Amniotic epithelial cell (primary cell): ENCODE results near the gene CDK18.
A peak's percentile ranks its signal among the peaks of the same experiment; 100 is the strongest.

ENCODE experiments used
- DNase-seq: peaks from one replicate; pipeline ENCODE4 v3.0.0-alpha.2; 2010; ENCODE audit warnings: low read depth

Gene CDK18

GRCh38 chr1:205523891-205524793 lies 19.7 kb downstream of the CDK18 start:
- peak; percentile 54 for DNase-seq

- no peak for DNase-seq
These were observed 20.3 kb downstream of the CDK18 start for GRCh38 chr1:205524794-205525101.

- no peak for DNase-seq
These were observed 21.2 kb downstream of the CDK18 start for GRCh38 chr1:205525495-205526285.

GRCh38 chr1:205526431-205526830 lies 22.0 kb downstream of the CDK18 start:
- DNase-seq: no peak

GRCh38 chr1:205527931-205528330 lies 23.5 kb downstream of the CDK18 start:
- DNase-seq: no peak

- DNase-seq: no peak
These were observed 24.0 kb downstream of the CDK18 start for GRCh38 chr1:205528446-205528886.

- peak; percentile 25 for DNase-seq
These were observed 24.7 kb downstream of the CDK18 start for GRCh38 chr1:205528887-205529825.

- DNase-seq: no peak
These were observed 25.6 kb downstream of the CDK18 start for GRCh38 chr1:205530116-205530515.

GRCh38 chr1:205531191-205532025 lies 26.9 kb downstream of the CDK18 start:
- no peak for DNase-seq

- no peak for DNase-seq
These were observed 27.8 kb downstream of the CDK18 start for GRCh38 chr1:205532026-205532898.

- no peak for DNase-seq
These were observed 28.7 kb downstream of the CDK18 start for GRCh38 chr1:205532996-205533735.

GRCh38 chr1:205533748-205534443 lies 29.4 kb downstream of the CDK18 start:
- DNase-seq: no peak

GRCh38 chr1:205534444-205534985 lies 30.0 kb downstream of the CDK18 start:
- no peak for DNase-seq

GRCh38 chr1:205535096-205535495 lies 30.6 kb downstream of the CDK18 start:
- no peak for DNase-seq

- DNase-seq: no peak
These were observed 31.6 kb downstream of the CDK18 start for GRCh38 chr1:205535866-205536758.

- DNase-seq: no peak
These were observed 32.4 kb downstream of the CDK18 start for GRCh38 chr1:205536759-205537361.
